ENCODE data around the gene MSRB3. TPM values are rescaled to one million over a fixed set of nuclear protein-coding genes. Genes with fewer than 3 reads are reported as not detected.

Gene MSRB3
- total RNA-seq, 1 donor from 2014 or later, result 67.8 TPM

DNA sequence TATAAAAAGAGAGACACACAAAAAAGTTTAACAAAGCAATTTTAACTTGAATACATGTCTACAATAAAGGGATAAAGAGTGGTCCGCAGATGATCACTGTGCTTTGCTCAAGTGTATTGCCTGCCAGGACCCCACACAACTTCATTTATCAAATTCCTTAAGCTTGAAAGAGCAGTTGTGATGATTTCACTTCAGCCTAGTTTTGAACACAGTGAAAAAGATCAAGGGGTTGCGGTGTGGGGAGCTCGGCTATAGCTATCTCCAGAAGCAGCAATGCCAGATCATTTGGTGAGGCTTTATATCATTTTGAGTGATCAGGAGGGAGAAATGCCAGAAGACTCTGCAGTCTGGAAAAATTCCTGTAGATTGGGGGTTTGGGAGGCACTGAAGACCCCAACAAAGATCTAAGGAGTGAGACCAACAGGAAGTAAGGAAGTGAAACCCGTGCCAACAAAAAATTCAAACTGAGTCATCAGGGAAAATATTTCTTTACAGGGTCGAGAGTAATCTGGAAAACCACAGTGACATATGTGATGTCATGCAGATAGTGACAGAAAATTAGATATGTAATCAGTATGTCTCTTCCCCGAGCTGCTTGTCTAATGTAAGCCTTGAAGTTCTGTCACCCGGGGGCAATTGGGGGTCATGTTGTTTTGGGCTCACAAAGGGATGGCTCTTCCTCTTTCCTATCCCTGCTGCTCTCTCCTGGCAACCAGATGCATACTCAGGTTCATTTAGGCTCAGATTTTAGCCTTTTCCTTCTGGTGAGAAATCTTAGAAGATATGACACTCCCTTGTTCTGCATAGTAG is 221.8 kb downstream of the MSRB3 start:
- peak; percentile 45 for DNase-seq

DNA sequence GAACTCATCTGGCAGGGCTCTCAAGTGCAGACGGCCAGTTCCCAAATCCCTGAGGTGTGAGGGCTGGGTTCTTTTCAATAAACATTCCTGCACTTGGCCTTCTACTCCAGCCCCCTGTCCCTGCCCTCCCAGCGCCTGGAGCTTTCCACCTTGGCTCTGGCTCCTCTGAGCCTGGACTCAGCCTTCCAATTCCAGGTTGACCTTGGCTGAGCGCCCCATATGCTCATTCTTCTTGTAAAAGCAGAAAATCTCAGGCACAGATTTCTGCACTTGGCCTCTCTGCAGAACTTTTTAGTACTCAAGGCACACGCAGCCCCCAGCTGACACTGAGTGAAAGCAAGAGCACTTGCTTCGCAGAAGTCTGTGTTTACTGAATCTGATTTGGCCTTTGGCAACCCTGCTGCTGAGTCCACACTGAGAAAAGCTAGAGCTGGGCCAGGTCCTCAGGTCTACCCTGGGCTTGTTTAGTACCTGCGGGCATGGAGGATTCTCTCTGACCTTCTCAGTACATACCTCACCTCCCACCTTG is 222.7 kb downstream of the MSRB3 start:
- DNase-seq, result peak; percentile 88

DNA sequence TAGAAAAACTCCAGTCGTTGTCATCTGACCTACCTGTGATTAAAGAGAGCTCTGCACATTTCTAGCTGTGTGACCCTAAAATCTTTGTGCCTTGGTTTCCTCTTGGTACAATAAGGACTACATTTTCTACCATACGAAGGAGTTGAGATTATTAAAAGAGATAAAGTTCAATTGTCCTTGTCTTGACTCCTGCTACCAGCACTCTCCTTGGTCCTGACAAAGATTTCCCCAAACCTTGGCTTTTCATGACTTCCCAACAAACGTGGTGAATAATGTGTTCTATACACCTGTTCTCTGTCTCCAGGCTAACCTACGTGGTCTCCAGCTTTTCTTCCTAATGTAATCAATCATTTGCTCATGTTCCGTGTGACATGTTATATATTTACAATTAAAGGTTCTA is 223.5 kb downstream of the MSRB3 start:
- DNase-seq, result no peak

GRCh38 chr12:65504417-65504816 is 225.9 kb downstream of the MSRB3 start:
- DNase-seq, result no peak

GRCh38 chr12:65505386-65506121 is 227.1 kb downstream of the MSRB3 start:
- no peak for DNase-seq

DNA sequence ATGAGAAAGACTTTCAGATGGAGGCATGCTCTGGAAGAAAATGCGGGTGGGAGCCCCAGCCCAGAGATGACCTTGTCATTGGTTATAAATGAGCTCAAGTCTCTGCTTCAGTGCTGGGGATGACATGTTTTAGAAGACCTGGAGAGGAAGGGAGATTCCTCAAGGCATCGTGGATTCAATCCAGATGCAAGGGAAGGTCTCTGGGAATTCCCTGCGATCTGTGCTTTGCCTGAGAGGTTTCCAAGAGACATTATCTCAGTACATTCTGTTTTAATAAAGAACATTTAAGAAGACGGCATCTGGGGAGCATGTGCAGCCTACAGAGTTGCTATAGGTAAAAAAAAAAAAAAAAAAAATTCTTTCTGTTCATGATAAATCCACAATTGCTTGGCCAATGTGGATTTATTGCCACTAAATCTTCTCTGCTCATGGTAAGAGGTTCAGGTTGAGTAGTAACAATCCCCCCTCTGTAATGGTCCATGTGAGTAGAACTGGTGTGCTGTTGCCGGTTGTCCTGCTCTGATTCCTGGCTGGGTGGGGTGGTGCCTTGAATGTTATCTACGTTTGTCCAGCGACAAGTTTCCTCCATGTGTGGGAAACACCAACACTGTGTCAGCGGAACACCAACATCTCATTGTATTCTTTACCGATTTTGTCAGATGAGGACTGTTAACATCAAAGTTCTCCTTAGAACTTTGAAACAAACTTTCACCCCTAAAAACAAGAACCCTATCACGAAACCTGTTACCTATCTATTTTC is 230.0 kb downstream of the MSRB3 start:
- DNase-seq, result no peak

- peak; percentile 44 for DNase-seq
These were observed 231.5 kb downstream of the MSRB3 start for GRCh38 chr12:65510007-65510406.

GRCh38 chr12:65510584-65511050 is 232.1 kb downstream of the MSRB3 start:
- peak; percentile 84 for DNase-seq

- peak; percentile 84 for DNase-seq
These were observed 232.8 kb downstream of the MSRB3 start for GRCh38 chr12:65511134-65511834.

- no peak for DNase-seq
These were observed 233.4 kb downstream of the MSRB3 start for GRCh38 chr12:65511912-65512311.

Other genes starting within 250 kb of the MSRB3 start
- gene WIF1, start 157.4 kb upstream of the MSRB3 start, total RNA-seq, result 51.1 TPM
- gene LEMD3, start 109.1 kb upstream of the MSRB3 start, total RNA-seq, result 47.3 TPM